ENCODE data around the gene FAM240A.

Gene FAM240A

GRCh38 chr3:46664188-46664970, 52.1 kb downstream of the FAM240A start:
- DNase-seq: no peak

GRCh38 chr3:46664971-46665762, 52.8 kb downstream of the FAM240A start:
- no peak for DNase-seq

GRCh38 chr3:46665763-46666452, 53.6 kb downstream of the FAM240A start:
- no peak for DNase-seq

- DNase-seq: no peak
These were observed 54.1 kb downstream of the FAM240A start for GRCh38 chr3:46666453-46666845.

- no peak for DNase-seq
These were observed 54.8 kb downstream of the FAM240A start for GRCh38 chr3:46667061-46667621.

- DNase-seq: no peak
These were observed 55.3 kb downstream of the FAM240A start for GRCh38 chr3:46667657-46668056.

- DNase-seq: no peak
These were observed 55.8 kb downstream of the FAM240A start for GRCh38 chr3:46668116-46668515.

GRCh38 chr3:46668591-46668990, 56.3 kb downstream of the FAM240A start:
- no peak for DNase-seq

- no peak for DNase-seq
These were observed 57.1 kb downstream of the FAM240A start for GRCh38 chr3:46669191-46669999.

- no peak for DNase-seq
These were observed 57.9 kb downstream of the FAM240A start for GRCh38 chr3:46670000-46670890.

GRCh38 chr3:46670891-46671427, 58.6 kb downstream of the FAM240A start:
- no peak for DNase-seq

GRCh38 chr3:46671541-46672348, 59.4 kb downstream of the FAM240A start:
- no peak for DNase-seq

- no peak for DNase-seq
These were observed 60.0 kb downstream of the FAM240A start for GRCh38 chr3:46672349-46672695.

- no peak for DNase-seq
These were observed 61.1 kb downstream of the FAM240A start for GRCh38 chr3:46673151-46674030.

- no peak for DNase-seq
These were observed 61.9 kb downstream of the FAM240A start for GRCh38 chr3:46674031-46674845.

GRCh38 chr3:46675426-46675825, 63.1 kb downstream of the FAM240A start:
- no peak for DNase-seq

Data from NCI-H1417 treated with DMSO at 0.1 percent for 48 hours (cell line).